ENCODE measurements around the gene NANS. TPM values are rescaled to one million over a fixed set of nuclear protein-coding genes. Genes with fewer than 3 reads are reported as not detected.
"Not testable (repeated sequence)": the region's sequence is repeated elsewhere in the genome, so short reads cannot be mapped to it uniquely, and the experiment has no call there.

NANS gene

DNA sequence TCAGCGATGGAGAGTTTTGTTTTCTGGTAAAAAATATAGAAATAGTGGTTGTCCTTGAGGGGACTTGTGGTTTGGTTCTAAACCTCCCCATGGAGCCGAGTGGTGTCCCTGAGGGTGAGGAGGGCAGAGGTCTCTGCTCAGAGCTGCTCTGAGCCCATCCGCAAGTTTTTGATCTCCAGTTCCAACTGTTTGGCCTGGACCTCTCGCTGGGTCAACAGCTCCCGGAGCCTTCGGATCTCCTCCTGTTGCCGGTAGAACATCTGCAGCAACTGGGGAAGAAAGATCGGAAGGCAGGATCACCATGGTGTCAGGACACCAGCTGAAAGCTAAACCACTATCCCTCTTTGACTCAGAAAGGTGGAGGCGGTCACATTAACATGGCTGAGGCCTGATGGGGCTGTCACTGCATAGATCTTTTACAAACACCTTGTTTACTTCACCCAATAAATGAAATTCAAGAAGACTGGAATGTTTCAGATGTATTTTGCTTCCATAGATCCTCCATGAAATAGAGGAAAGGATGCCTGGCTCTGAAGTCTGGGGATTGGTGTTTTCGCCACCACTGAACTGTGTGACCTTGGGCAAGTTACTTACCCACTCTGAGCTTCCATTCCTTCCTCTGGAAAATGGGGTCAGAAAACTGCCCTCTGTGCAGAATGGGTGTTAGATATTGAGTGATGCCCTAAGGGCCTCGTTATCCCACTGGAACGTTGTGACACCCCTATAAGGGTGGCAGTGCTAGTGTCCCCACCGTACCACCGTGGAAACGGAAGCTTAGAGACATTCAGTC lies 68.3 kb downstream of the NANS start:
- Histone ChIP-seq H3K4me3 (ENCODE audit: low read length) (no peak overlapping the region), H3K9ac (ENCODE audit: low read depth, low read length) (no peak overlapping the region), H3K36me3 (ENCODE audit: insufficient read depth, low read length) (no peaks in the 10 kb centered on the region), H3K4me2 (ENCODE audit: low read length) (no peak overlapping the region), H3K4me1 (ENCODE audit: control insufficient read depth, insufficient read depth, low read length) (no peaks in the 10 kb centered on the region), H3K9me3 (replicated peaks; ENCODE audit: low read length) (no peaks in the 10 kb centered on the region), H3K27me3 (ENCODE audit: control insufficient read depth, insufficient read depth, low read length) (no peaks in the 10 kb centered on the region)

DNA sequence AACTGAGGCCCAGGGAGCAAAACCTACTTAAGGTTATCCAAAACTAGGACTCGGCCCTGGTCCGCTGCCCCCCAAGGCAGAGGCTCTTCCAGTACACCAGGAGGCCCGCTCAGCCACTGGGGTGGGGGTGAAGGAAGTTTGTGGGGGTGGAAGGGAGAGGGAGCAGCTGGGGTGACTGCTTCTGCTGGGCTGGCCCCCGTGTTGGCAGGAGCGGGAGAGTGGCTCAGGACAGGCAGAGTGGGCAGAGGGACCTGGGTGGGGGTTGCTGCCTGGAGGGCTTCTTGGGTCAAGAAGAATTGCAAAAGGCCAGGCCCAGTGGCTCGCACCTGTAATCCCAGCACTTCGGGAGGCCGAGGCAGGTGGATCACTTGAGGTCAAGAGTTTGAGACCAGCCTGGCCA lies 70.7 kb downstream of the NANS start:
- Histone ChIP-seq H3K4me1 (ENCODE audit: control insufficient read depth, insufficient read depth, low read length) (no peaks in the 10 kb centered on the region), H3K36me3 (ENCODE audit: insufficient read depth, low read length) (no peaks in the 10 kb centered on the region)

DNA sequence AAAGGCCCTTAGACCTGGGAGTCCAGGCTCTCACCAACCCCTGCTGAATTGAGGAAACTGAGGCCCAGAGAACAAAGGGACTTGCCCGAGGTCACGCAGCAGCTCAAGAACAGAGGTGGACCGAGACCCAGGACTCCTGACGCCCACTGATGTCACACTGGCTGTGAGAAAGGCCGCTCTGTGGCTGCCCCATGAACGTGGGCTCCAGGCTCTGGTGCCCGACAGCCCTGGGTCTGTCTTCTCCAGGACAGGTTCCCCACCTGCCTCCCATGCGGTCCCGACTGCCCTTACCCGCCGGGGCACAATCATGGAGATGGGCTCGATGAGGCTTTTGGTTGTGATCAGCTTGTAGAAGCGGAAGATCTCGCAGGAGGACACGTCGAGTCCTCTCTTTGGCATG lies 71.8 kb downstream of the NANS start:
- Histone ChIP-seq H3K36me3 (ENCODE audit: insufficient read depth, low read length) (no peaks in the 10 kb centered on the region), H3K9me3 (replicated peaks; ENCODE audit: low read length) (no peaks in the 10 kb centered on the region), H3K27me3 (ENCODE audit: control insufficient read depth, insufficient read depth, low read length) (peaks cover 3% of the 10 kb centered on the region), H3K4me1 (ENCODE audit: control insufficient read depth, insufficient read depth, low read length) (no peaks in the 10 kb centered on the region), H3K4me3 (ENCODE audit: low read length) (no peak overlapping the region), H3K4me2 (ENCODE audit: low read length) (no peak overlapping the region), H3K9ac (ENCODE audit: low read depth, low read length) (no peak overlapping the region)

More for the DNA sequence above, 70.7 kb downstream of the NANS start:
- Histone ChIP-seq H3K9me3 (replicated peaks; ENCODE audit: low read length) (no peaks in the 10 kb centered on the region), H3K9ac (ENCODE audit: low read depth, low read length) (no peak overlapping the region), H3K4me2 (ENCODE audit: low read length) (no peak overlapping the region), H3K4me3 (ENCODE audit: low read length) (no peak overlapping the region), H3K27me3 (ENCODE audit: control insufficient read depth, insufficient read depth, low read length) (no peaks in the 10 kb centered on the region)

DNA sequence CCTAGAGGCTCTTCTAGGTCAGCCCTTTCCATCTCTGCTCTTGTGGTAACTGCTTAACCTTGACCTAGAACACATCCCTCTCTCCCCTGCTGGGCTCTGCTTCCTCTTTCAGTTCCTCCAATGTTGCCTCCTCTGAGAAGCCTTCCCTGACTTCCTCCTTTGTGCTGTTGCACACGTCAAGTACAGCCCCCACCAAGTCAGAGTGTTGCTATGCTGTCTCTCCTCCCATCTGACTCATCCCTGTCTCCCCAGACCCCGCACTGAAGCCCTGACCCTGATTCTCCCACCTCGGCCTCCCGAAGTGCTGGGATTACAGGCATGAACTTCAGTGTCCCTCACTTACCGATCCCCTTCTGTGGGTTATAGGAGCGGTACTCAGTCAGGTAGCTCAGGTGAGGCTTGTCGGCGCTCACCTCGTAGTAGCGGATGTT lies 72.9 kb downstream of the NANS start:
- H3K4me1 ChIP-seq (ENCODE audit: control insufficient read depth, insufficient read depth, low read length) = no peaks in the 10 kb centered on the region
- no peaks in the 10 kb centered on the region for H3K9me3 ChIP-seq (replicated peaks; ENCODE audit: low read length)
- no peak overlapping the region for H3K9ac ChIP-seq (ENCODE audit: low read depth, low read length)
- H3K27me3 ChIP-seq (ENCODE audit: control insufficient read depth, insufficient read depth, low read length) = peaks cover 6% of the 10 kb centered on the region
- H3K36me3 ChIP-seq (ENCODE audit: insufficient read depth, low read length) = no peaks in the 10 kb centered on the region
- no peak overlapping the region for H3K4me2 ChIP-seq (ENCODE audit: low read length)
- no peak overlapping the region for H3K4me3 ChIP-seq (ENCODE audit: low read length)

DNA sequence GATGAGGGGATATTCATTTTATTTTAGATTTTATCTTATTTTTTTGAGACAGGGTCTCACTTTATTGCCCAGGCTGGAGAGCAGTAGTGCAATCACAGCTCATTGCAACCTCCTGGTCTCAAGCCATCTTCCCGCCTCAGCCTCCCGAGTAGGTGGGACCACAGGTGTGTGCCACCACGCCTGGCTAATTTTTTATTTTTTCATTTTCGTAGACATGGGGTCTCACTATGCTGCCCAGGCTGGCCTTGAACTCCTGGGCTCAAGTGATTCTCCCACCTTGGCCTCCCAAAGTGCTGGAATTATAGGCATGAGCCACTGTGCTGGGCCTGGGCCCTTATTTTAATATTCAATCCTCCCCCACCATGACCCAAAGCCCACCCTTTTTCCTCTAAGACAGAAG lies 73.5 kb downstream of the NANS start:
- not testable (repeated sequence) for H3K4me3 ChIP-seq (ENCODE audit: low read length); H3K4me1 ChIP-seq (ENCODE audit: control insufficient read depth, insufficient read depth, low read length); H3K27me3 ChIP-seq (ENCODE audit: control insufficient read depth, insufficient read depth, low read length); H3K36me3 ChIP-seq (ENCODE audit: insufficient read depth, low read length); H3K4me2 ChIP-seq (ENCODE audit: low read length); H3K9ac ChIP-seq (ENCODE audit: low read depth, low read length); H3K9me3 ChIP-seq (replicated peaks; ENCODE audit: low read length)

DNA sequence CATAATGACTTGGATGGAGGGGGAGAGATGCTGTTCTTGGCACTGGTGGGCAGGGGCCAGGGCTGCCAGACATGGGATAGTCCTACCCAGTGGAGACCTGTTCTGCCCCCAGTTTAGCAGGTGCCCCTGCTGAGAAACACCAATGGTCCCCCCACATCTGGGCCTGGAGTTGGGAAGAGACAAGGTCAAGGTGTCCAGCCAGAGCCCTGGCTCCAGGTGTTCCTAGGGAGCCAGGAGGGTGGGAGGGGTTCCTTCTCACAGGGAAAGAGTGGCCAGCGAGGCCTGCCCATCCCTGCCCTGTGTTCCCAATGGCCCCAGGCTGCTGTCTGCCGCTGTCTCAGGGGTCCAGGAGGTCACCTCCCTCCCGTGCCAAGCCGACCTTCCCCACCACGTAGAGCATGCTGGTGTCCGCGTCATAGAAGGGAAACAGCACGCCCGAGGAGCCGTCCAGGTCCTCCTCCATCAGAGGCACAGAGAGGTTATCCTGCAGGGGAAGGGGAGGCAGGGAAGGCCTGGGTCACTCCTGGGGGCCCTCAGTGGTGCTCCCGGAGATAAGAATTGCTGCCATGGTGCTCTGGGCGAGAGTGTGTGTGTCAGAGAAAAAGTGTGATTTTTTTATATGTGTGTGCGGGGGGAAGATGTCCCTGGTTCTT lies 74.2 kb downstream of the NANS start:
- no peaks in the 10 kb centered on the region for H3K9me3 ChIP-seq (replicated peaks; ENCODE audit: low read length)
- no peak overlapping the region for H3K4me3 ChIP-seq (ENCODE audit: low read length)
- no peak overlapping the region for H3K9ac ChIP-seq (ENCODE audit: low read depth, low read length)
- H3K4me1 ChIP-seq (ENCODE audit: control insufficient read depth, insufficient read depth, low read length) = no peaks in the 10 kb centered on the region
- H3K27me3 ChIP-seq (ENCODE audit: control insufficient read depth, insufficient read depth, low read length) = peaks cover 6% of the 10 kb centered on the region
- no peak overlapping the region for H3K4me2 ChIP-seq (ENCODE audit: low read length)
- no peaks in the 10 kb centered on the region for H3K36me3 ChIP-seq (ENCODE audit: insufficient read depth, low read length)

DNA sequence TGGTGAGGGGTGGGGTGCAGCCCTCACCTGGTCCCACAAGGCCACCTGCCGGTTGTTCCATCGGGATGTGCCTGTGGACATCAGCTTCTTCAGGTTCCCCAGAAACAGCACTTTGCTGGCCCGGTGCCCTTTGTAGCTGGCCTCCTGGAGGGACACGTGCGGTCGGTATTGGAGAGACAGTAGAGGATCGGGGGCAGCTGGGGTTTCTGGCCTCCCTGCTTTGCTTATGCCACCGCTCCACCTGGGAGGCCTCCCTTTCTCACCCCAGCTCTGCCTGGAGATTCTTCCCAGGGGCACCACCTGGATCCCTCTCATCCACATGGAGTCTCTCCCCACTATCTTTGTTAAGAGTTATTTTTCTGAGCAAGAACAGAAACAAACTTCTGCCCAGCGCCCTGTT lies 75.6 kb downstream of the NANS start:
- no peaks in the 10 kb centered on the region for H3K4me1 ChIP-seq (ENCODE audit: control insufficient read depth, insufficient read depth, low read length)
- no peak overlapping the region for H3K9ac ChIP-seq (ENCODE audit: low read depth, low read length)
- peaks cover 6% of the 10 kb centered on the region for H3K27me3 ChIP-seq (ENCODE audit: control insufficient read depth, insufficient read depth, low read length)
- H3K9me3 ChIP-seq (replicated peaks; ENCODE audit: low read length) = no peaks in the 10 kb centered on the region
- H3K4me2 ChIP-seq (ENCODE audit: low read length) = no peak overlapping the region
- H3K36me3 ChIP-seq (ENCODE audit: insufficient read depth, low read length) = no peaks in the 10 kb centered on the region
- no peak overlapping the region for H3K4me3 ChIP-seq (ENCODE audit: low read length)

Small RNAs within 50 kb of the gene (small RNA-seq; reads per million reads assigned to genes)
- not detected for gene RF00017
- 0.28 reads per million for gene RNU6-918P

Measured in skeletal muscle satellite cell (primary cell).